A204.1 (cell line): ENCODE measurements around the gene COG2.

Source experiments
- FAIRE-seq: peaks from 2 replicates; lab custom pipeline; 2012; peaks lifted over from hg19 to GRCh38; lab: Jason Lieb, UNC

The COG2 gene

DNA sequence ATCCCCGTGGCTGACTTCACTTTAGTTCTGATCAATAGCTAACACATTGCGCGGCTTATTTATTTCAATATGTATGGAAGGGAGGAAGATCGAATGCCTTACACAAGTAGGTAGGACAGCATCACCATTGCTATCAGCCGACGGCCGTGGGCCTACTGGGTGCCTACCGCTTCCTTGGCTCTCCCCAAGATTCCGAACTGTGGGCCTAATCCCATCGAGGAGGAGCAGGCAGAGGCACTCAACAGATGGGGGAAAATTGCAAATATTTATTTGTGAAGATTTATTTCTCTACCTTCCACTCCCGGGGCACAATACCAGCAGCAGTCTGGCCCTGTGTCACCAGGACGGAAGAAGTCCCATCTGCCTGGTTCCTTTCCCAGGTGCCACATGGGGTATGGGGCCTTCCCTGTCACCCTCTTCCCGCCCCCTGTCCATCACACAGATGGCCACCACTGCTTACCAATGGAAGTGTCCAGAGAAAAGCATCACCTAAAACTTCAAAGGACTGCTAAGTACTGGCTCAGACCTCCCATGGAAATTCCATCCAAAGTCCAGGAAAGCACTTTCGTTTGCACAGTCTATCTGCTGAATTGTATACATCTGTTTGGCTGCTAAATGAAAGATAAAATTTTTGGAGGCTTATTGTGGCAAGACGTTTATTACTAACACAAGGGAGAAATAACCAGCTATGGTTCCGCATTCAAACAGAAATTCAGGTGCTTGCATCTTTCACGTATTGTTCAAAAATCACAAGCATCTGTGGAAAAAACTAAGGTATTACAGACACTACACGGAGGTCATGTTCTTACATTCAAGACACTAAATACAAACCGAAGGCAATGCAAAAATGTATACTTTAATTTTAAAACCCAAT, 59.9 kb downstream of the COG2 start:
- FAIRE-seq, result no peak

DNA sequence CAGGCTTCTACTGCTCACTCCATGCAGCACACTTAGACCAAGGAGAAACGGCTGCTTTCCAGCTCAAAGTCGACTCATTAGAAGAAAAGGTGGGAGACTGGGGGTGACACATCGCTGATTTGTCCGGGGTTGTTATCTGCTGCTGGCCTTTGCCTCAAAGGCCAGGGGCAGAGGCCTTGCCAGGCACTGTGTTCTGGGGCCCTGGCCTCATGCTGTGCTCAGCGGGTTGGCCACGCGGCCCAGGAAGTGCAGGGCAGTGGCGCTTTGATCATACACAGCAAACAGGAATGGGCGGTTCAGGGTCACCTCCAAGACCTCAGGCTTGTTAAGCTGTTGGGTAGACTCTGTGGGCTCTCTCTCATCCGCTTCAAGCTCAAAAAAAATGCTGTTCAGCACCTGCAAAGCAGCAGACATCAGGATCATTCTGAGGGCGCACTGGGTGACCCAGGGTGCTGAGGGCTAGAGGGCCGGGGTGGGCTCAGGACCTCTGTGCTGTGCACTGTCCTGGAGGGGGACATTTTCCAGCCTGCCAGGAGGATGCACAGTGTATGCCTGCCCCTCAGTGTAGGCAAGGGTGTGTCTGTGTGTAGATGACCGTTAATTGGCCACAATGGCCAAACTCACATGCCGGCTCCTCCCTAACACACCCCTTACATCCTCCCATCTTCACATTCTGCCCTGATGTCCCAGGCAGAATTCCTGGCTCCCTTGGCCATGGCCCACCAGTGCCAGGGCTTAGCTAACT, 60.8 kb downstream of the COG2 start:
- no peak for FAIRE-seq

DNA sequence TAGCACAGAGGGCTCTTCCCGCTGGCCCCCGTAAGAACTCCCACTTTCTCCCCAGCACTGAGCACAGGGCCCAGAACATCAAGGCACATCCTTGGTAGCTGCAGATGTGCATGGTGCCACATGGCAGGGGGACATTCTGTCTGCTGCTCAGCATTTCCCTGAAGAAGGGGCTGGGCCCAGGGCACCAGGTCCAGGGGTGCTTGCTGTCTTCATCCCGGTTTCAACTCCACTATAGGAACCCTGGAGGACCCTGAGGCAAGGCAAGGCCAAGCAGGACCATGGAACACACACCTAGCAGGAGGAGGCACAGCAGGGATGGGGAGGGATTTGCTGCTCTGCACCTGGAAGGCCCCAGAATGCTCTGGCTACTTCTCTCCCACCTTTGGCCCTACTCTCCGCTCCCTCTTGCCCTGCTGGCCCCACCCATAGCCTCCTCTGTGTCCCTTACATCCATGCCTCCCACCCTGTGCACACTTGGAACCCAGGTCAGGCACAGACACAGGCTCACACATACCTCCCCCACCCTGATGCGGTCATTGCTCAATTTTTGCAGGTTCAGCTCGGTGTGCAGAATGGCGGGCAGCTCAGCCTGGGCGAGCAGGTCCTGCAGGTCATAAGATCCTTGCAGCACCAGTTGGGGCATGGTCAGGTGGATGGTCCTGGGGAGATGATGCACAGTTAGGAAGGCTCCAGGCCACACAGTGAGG, 61.6 kb downstream of the COG2 start:
- FAIRE-seq, result no peak

DNA sequence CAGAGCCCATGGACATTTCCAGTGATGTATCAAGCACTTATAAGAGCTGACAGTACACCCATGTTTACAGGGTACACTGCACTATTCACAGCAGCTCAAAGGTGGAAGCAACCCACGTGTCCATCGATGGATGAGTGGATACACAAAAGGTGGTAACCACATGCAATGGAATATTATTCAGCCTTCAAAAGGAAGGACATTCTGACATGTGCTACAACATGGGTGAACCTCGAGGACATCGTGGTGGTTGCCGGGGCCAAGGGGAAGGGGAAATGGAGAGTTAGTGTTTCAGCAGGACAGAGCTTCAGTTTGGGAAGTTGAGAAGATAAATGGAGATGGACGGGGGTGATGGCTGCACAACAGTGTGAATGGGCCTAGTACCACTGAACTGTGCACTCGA, 62.5 kb downstream of the COG2 start:
- FAIRE-seq, result no peak

DNA sequence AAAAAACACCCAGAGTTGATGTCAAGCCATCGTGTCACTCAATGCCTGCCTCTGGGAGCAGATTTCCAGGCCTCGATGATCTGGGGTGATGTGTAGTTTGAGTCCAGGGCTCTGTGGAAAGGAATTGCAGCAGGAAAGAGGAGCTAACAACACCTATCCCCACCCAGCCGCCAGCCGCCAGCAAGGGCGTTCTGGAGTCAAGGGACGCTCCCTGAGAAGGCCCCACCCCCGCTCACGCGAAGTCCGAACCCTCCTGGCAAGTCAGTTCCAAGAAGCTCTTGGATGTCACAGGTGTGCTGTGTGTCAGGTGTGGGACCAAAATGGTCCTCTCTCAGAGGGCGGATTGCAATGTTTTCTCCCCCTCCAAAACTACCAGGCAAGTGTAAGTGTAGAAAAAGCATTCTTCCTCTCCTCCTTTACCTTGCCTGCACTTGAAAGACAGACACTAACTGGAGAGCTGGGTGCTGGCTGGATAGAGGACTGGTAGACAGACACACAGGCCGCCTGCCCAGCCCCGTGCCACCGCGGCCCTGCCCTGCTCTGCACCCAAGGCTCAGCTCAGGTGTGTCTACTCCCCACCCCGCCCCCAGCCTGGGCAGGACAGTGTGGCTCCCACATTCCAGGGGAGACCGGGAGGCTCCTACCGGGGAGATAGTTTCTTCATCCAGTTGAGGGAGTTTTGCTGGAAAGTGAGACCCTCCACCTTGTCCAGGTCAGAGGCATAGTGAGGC, 63.2 kb downstream of the COG2 start:
- no peak for FAIRE-seq

DNA sequence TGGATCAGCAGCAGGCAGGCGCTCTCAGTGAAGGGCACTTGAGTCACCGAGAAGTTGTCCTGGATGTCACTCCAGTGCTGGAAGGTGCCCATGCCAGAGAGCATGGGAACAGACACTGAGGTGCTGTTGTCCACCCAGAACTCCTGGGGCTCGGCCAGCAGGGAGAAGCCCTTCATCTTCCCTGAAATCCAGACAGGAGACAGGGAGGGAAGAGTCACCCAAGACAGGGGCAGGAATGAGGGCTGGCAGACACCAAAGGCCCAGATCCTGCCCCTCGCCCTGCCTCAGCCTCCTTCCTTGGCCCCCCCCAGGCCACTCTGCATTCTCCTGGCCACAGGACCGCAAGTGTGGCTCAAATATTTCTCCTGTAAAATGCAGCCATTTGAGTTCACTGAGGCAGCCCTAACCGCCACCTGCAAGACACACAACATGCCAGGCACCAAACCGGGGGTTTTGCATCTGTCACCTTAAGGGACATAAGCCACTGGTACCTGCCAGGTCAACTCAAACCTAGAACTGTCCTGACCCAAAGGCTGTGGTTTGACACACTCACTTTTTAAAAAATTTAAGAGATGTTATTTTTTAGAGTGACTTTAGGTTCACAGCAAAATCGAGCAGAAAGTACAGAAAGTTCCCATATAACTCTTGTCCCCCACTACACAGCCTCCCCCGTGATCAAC, 63.9 kb downstream of the COG2 start:
- FAIRE-seq, result no peak

DNA sequence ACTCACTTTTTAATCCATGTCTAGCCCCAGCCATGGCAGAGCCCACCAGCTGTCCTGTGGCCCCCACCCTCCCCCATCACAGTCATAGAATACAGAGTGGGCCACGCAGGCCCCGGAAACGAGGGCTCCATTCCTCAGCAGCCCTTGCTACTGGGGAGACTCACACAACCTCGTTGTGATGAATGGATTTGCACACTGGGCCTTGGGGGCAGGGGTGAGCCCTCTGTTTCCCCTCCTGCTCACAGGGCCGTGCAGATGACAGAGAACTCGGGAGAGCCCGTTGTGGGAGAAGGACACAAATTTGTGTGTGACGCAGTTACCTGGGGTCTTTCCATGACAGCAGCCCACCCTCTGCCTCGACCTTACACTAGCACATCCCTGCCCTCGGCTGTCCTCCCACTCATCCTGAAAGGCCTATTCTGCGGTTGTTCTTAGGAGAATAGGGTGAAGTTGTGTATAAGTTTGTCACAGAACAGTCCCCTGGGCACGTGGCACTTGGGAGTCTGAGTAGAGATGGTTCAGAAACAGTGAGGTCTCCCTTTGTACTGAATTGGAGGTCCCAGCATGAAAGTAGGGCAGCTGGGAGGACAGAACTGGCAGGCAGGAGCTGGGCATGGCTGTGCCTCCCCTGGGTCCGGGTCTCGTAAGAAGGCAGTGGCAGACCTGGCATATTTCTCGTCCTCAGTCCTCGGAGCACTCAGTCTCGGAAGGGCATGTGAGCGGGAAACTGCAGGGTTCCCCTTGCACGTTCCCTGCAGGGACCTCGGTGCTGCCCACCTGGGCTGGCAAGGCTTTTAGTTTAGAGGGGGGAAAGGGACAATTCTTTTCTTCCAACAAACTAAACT, 64.8 kb downstream of the COG2 start:
- no peak for FAIRE-seq

DNA sequence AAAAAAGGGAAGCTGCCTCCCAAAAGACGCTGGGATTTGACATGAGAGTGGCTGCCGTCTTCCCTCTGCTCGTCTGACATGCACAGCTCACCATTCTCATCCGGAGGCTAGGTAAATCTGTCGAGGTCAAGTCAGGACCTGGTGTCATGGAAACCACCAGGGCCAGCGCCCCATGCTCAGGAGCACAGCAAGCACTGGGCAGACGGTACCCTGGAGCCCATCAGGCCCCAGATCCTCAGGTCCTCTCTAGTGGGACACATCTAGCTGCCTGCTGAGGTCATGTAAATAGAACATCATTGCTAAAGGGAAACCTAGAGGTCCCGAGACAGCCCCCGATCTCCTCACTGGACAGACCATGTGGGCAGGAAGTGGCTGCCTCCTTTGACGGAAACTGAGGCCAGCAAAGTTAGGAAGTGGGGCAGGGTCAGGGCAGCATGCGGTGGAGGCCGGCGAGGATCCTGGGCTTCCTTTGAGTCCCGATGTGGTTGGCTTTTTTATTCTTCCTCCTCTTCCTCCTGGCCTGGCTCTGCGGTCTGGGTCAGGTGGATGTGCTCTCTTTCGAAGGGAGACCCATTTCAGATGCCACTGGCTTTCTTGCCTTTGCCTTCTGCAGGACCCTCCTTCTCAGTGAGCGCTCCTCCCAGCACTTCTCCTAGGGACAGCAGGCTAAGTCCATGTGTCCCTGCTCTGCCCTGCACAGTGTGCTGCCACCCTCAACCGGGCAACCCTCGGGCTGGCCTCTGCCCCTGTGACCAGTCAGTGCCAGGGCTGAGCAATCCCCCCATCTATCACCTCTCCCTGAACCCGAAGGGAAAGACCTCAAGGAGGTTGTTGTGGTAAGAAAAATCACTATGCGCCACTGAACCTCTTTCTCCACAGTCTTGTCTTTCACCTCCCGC, 65.7 kb downstream of the COG2 start:
- FAIRE-seq, result no peak

DNA sequence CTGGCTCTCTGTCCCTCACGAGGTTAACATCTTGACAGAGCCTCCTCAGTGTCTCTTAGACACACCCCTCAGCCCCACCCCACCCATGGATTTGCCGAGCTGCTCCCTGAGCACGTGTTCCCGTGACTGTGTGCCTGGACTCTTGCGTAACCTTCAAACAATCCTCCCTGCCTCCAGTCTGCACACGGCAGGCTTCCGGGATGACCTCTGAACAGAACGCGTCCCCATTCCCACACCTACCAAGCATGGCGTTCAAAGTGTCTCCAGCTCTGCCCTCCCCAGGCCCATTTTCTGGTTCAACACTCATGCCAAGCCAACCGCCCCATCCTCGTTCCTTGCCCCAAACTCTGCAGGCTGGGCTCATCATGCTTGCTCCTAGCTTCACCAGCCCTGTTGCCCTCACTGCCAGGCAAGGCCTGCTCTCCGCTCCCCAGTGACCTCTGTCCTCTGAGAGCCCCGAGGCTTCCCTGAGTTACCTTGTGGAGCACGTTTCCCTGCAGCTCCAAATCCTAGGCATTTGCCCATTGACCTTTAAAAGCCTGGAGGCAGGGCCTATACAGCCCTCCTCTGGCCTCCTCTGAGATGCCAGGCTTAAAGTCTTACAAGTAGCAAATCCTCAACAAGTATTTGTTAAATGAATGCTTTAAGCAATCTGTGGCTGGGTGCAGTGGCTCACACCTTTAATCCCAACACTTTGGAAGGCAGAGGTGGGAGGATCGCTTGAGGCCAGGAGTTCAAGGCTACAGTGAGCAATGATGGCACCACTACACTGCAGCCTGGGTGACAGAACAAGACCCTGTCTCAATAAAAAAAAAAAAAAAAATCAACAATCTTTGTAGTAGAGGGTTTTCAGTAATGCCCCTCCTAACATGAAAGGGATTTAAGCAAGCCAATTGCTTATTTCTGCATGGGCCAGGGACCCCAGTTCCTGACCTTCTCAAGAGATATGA, 66.6 kb downstream of the COG2 start:
- FAIRE-seq, result no peak

DNA sequence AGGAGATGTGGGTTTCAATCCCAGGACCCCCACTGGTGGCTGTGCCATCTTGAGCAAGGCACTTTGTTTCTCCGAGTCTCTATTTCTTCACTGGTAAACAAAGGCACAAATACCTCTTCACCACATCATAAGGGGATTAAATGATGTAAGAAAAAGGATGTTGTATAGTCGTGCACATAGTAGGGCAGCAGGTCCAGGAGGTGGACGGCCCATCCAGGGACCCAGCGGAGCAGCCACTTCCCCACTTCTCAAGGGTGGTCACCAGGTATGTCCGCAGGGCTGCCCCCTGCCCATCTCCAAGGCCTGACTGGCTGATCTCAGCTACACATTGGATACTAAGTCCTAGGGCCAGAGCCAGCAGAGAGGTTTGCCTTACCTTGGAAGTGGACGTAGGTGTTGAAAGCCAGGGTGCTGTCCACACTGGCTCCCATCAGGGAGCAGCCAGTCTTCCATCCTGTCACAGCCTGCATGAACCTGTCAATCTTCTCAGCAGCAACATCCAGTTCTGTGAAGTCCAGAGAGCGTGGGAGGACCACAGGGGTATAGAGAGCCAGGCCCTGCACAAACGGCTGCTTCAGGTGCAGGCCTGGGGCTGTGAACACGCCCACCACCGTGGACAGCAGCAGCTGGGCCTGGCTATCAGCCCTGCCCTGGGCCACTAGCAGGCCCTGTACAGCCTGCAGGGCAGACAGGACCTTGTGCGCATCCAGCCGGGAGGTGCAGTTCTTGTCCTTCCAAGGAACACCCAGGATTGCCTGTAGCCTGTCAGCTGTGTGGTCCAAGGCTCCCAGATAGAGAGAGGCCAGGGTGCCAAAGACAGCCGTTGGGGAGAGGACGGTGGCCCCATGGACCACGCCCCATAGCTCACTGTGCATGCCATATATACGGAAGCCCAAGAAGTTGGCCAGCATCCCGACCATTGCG, 67.6 kb downstream of the COG2 start:
- FAIRE-seq, result no peak

DNA sequence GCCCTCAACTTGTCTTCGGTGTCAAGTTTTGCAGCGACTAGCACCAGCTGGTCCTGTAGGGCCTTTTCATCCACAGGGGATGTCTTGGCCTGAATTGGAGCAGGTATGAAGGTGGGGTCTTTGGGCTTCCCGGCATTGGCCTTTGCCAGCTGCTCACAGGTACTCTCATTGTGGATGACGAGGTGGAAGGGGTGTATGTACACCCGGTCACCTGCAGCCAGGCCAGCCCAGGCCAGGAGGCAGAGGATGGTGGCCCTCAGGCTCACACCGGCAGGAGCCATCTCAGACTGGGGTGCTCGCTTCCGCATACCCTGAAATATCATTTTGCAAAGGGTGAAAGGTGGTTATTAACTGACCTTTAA, 68.2 kb downstream of the COG2 start:
- no peak for FAIRE-seq

DNA sequence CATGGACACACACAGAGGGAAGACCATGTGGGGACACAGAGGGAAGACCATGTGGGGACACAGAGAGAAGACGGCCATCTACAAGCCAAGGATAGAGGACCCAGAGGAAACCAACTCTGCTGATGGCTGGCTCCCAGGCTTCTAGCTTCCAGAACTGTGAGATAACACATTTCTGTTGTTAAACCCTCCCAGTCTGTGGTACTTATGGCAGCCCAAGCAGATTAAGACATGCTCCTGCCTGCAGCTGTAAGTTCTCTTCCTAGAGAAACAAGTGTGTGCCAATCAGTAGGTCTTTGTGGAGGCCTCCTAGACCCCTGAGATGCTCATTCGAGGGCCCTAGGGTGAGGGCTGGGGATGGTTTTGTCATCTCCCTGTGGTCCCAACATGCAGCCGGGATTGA, 69.0 kb downstream of the COG2 start:
- FAIRE-seq, result no peak

DNA sequence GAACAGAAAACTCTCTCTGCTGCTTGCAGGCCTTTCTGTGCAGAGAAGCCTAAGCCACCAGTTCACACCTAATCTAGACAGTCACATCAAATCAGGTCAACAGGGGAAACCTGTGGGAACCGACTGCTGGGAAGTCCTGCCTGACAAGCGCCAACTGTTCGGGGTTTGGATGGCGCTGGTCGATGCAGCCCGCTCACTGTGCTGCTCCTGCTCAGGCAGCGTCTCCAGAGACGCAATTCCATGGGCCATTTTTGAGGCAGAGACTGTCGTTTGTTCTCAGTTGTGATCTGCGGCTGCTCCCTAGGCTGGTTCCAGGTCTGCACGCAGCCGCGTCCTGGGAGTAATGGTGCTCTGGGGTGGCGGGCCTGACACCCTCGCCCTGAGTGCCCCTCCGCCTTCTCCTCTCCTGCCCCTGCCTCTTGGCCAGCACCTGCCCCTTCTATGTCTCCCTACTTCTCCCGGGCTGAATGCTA, 70.2 kb downstream of the COG2 start:
- no peak for FAIRE-seq

DNA sequence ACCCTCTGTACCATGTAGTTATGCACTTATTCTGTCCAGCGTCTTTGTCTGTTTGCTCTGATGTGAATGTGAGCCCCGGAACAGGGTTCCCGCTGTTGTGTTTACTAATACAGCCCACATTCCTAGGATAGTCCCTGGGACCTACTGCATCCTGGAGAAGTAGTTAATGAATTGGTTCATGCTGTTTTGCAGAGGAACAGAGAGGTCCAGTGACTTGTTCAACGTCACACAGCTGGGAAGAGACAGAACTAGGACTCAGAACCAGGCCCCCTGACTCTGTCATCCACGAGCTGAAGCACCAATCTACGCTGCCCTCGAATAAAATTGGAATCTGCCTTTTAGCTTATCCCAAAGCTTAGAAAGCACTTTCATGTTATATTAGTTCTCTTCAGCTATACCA, 70.9 kb downstream of the COG2 start:
- no peak for FAIRE-seq

DNA sequence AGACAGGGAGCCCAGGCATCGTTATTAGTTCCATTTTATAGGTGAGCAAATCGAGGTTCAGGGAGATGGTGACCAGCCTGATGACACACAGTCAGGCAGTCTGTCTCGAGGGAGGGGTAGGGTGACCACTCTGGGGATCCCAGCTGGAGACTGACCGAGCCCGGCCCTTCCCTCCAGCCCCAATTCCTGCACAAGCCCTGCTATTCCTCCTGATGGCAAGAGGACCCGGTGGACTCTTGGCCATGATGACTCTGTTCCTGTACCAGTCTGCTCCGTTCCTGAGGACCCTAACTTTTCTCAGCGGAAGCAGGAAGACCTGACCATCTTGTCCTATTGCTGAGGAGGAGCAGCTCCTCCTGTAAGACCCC, 71.2 kb downstream of the COG2 start:
- FAIRE-seq, result no peak

DNA sequence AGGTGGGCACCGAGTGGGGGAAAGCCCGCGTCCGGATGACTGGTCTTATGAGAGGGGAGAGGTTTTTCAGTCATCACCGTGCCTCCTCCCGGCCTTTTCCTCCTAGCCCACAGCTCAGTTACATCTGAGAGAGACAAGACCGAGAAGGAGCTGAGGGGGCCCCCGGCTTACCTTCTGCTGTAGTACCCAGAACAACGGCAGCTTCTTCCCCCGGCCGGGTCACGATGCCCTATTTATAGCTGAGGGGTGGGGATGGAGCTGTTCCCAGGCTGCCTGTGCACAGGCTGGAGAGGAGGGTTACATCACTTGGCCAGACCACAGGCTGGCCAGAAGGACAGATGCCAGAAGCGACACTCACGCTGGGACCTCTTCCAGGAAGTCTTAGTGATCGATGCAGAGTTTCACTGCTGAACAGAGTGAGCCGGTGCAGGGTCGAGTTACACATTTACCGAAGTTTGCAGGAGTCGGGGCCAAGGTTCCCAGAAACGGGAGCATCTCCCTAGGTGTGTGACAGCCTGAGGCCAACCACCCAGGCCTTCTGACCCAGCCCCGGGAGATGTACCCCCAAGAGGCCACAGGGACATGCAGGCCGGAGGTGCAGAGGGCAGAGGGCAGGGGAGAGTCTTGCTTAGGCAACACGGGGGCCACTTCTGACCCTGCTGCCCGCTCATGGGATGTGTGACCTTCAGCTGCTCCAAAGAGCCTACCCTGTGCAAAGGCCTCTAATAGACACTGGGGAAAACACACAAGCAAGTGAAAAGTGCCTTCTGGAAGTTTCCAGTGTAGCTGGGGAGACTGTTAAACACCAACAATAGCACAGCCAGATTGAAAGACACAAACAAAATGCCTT, 71.9 kb downstream of the COG2 start, which contains the start of gene AGT:
TSS of gene AGT (minus strand) at position 208 of the 850 bp plus-strand sequence. CDS start 3,299 bp downstream, outside the sequence.
- FAIRE-seq, result no peak
